Left renal cortex interstitium (tissue), 4 donors: ENCODE data around the gene CETP. TPM values are rescaled to one million over a fixed set of nuclear protein-coding genes. Genes with fewer than 3 reads are reported as not detected.
"Not testable (repeated sequence)": the region's sequence is repeated elsewhere in the genome, so short reads cannot be mapped to it uniquely, and the experiment has no call there.

Experiments used
- DNase-seq, 4 donors: peaks; one replicate each; pipeline ENCODE4 v3.0.0-alpha.2; 2013; ENCODE audit warnings: low read depth in 4 of 4, low spot score in 2 of 4, missing footprints in 1 of 4
- polyA plus RNA-seq, 4 donors: library from polyadenylated mRNA; unstranded; fragments of 120-200 nt; gene quantifications; one replicate each; pipeline ENCODE4 v1.2.1, GENCODE V29; 2013; ENCODE audit not compliant: insufficient read length in 4 of 4

Gene CETP
- polyA plus RNA-seq, 4 donors: 10.0 to 15.3 (median 11.4) TPM

GRCh38 chr16:56933828-56934598, 27.7 kb upstream of the CETP start:
- DNase-seq: no peak

DNA sequence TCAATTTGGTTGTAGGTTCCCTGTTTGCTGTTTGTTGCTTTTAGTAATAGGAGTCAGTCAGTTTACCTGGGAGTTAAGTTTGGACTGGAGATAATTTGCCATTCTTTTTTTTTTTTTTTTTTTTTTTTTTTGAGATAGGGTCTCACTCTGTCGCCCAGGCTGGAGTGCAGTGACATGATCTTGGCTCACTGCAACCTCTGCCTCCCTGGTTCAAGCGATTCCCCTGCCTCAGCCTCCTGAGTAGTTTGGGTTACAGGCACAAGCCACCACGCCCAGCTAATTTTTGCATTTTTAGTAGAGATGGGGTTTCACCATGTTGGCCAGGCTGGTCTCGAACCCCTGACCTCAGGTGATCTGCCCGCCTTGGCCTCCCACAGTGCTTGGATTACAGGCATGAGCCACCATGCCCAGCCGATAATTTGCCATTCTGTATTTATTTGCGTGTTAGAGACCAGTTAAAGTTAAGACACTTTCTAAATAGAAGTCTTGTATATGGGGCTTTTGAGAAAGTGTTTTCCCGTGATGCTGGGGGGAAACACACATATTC, 27.1 kb upstream of the CETP start:
- not testable (repeated sequence) for DNase-seq

- no peak for DNase-seq
Observed at GRCh38 chr16:56935201-56935600, 26.5 kb upstream of the CETP start.

GRCh38 chr16:56936491-56936890, 25.3 kb upstream of the CETP start:
- DNase-seq: no peak

GRCh38 chr16:56936950-56937349, 24.8 kb upstream of the CETP start:
- no peak for DNase-seq

GRCh38 chr16:56938664-56939513, 22.9 kb upstream of the CETP start:
- no peak for DNase-seq

DNA sequence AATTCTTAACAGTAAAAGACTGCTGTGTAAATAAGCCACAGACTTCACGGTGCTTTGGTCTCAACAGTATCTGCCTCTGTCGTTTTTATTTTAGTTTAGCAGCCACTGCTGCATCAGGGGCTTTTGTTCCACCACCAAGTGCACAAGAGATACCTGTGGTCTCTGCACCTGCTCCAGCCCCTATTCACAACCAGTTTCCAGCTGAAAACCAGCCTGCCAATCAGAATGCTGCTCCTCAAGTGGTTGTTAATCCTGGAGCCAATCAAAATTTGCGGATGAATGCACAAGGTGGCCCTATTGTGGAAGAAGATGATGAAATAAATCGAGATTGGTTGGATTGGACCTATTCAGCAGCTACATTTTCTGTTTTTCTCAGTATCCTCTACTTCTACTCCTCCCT, 21.9 kb upstream of the CETP start:
- no peak for DNase-seq

DNA sequence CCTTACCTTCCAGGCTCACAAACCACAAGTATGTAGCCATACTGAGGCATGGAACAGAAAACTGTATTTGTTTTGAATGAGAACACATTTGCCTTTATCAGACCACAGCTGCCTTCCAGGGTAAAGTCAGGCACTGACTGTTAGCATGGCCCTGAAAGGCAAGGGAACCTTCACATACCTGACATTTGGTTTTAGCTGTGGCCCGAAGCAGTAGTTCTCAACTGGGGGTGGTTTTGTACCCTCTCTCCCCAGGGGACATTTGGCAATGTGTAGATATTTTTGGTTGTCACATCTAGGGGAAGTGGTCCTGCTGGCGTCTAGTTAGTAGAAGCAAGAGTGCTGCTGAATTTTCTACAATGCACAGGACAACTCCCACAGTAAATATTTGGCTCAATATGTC, 20.7 kb upstream of the CETP start:
- no peak for DNase-seq

GRCh38 chr16:56941856-56942331, 19.9 kb upstream of the CETP start:
- DNase-seq: no peak

DNA sequence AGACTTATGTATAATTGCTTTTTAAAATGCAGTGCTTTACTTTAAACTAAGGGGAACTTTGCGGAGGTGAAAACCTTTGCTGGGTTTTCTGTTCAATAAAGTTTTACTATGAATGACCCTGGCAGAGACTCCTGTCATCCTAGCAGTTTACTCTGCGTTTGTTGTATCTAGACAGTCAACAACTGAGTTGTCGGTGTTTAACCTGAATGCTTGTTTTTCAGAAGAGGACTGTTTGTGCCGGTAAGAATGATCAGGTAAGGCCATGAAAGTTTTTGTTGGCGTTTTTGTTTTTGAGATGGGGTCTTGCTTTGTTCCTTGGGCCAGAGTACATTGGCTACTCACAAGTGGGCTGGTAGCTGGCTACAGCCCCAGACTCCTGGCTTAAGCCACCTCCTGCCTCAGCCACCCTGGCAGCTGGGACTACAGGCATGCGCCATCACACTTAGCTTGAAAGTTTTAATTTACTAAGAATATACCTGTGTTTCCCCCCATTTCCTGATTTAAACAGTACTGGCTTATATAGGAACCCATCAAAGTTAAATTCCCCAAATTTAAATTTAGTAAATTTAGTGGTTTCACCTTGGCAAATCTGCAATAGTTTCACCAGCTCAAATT, 17.9 kb upstream of the CETP start:
- DNase-seq: no peak

- no peak for DNase-seq
Observed at GRCh38 chr16:56944954-56945839, 16.6 kb upstream of the CETP start.

- DNase-seq: no peak
Observed at GRCh38 chr16:56945847-56946527, 15.8 kb upstream of the CETP start.

DNA sequence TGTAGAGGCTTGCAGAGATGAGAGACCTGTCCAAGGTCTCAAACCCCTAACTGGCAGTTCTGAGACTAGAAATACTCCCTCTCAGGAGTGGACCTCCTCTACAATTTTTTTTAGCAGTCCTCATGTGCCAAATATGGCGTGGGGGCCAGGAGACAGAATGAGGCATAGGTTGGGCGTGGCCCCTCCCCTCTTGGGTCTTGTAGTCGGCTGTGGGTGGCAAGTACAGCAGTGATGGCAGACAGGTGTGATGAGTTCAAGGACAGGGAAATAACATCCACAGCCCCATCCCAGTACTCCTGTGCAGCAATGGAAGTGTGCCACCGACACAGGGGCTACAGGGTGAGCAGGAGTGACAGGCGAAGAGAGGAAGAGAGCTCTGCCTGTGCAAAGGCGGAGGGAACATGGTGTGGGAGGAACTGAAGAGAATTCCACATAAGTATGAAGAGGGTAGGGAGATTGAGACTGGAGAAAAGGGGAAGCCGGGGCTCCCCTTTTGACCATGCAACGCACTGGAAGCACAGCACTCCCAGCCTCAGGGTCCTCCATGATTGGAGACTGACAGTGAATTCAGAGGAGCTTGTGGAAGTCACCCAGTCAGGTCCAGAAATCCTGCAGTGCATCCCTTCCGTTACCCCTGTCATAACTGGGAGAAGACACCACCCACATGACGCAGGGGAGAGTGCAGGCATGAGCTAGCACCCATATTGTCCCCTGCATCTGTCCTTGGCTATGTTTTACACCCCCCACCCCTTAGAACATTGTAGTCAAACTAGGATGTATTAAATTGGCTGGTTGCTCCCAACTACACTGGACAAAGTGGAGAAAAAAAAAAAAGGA, 14.8 kb upstream of the CETP start:
- no peak for DNase-seq

DNA sequence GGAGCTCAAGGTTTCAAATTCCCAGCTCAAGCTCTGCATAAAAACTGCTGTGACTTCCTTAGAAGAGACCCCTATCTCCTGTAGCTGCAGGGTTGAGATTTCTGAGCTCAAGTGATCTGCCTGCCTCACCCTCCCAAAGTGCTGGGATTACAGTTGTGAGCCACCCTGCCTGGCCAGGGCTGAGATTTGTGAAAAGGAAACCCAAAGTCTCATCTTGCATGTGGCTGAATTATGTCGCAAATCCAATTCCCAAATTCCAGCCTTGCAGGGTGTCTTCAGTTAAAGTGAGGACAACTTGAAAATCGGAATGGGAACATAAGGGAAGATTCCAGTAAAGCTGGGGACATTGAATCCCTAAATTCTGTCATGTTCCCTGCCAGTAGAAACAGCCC, 14.2 kb upstream of the CETP start:
- DNase-seq: no peak

DNA sequence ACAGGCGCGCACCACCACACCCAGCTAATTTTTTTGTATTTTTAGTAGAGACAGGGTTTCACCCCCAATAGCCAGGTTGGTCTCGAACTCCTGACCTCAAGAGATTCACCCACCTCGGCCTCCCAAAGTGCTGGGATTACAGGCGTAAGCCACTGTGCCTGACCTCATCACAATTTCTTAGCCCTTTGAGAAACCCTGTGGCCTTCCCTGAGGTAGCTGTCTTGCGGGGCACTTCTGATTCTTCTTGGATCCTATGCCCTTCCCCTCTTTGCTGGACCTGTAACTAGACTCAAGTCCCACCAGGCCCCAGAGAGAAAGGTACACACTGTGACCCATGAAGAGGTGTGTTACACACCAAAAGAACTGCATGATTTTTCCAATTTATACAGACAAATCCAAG, 13.5 kb upstream of the CETP start:
- DNase-seq: no peak

DNA sequence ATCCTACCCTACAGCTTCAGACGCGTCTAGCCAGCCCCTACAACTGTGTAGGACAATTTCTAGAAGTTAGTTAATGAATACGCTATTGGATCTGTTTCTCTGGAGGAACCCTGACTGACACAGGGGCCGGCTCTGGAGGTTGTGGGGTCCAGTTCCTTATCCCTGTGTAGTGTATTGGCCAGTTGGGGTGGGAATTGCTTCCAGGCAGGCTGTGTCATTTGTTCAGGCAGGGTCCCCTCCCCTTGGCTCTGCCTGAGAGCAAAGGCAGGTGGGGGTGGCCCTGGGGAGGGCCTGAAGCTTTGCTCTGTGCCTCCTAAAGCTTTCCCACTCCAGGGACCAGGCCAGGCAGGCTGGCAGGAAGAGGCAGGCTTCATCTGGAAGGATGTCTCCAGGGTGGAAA, 11.7 kb upstream of the CETP start:
- DNase-seq: no peak

DNA sequence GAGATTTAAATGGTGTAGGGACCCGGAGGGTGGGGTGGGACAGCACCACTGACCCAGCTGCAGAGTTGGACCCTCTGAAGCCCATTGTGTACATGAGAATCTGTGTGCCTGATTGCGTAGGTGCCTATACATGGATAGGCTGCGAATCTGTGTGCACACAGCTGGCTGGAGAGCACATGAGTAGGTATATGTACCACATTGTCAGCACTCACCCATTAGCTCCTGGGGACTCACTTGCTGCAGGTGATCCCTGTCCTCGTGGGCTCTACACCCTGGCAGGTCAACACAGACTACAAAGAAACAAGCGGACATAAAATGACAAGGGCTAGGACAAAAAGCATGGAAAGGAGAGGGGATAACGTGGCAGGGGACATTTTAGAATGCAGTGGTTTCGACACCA, 11.3 kb upstream of the CETP start:
- no peak for DNase-seq

DNA sequence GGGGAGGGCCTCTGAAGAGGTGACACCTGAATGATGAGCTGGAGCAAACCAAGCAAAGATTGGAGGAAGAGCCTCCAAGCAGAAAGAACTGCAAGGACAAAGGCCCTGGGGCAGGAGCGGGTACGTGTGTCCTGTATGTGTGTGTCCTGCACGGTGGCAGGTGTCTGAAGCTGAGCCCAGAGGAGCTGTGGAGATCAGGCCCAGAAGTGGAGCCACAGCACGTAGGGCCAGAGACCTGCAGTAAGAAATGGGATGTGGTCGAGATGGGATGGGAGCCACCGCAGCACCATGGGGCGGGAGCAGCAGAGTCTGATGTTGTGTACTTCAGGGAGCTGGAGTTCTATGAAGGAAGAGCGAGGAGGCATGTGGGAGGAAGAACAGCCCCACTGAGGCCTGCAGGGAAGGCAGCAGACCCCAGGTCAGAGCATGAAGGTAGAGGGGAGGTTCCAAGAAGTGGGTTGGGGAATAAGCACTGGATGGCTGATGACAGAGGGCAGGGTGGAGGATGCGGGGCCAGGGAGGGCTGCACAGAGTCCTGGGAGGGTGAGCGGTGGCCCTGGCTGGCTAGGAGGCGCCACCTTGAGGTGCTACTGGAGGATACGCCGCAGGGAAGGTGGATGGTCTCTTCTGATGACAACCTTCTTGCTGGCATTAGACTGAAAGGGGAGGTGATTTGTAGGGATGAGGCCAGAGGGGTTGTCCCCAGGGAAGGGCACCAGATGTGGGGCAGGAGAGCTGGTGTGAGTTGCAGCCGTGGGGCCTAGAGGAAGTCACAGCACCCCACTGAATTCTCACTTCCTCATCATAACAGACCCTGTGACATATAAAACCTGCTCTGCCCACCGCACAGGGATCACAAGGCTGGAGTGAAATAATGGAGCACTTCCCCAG, 10.6 kb upstream of the CETP start:
- DNase-seq: no peak
